HepG2 (cell line): Measurements from ENCODE around the gene LRP1-AS. TPM values are rescaled to one million over a fixed set of nuclear protein-coding genes. Genes with fewer than 3 reads are reported as not detected.

Source experiments
- ATAC-seq: fragments of 200-7000 bp; cut with Tn5 transposase; 3 replicates; pipeline ENCODE4 v1.9.1; 2020; ENCODE audit warnings: mild to moderate bottlenecking, moderate library complexity
- BruUV-seq: library from RNA; stranded (reverse); fragments of 400-500 nt; replicated peaks from 2 replicates; lab custom pipeline; 2021; lab: Mats Ljungman, UMichigan
- CTCF ChIA-PET: fragments of 300-600 bp; formaldehyde crosslinking; extraction: SDS; loops from one replicate; lab custom pipeline; 2021; ENCODE audit warnings: low total read pairs, inconsistent platforms, low intra/inter-chr PET ratio; lab: Yijun Ruan, JAX
- POLR2A ChIA-PET: fragments of 350-600 bp; sonication (Branson Sonifier 250); formaldehyde crosslinking; loops from one replicate; lab custom pipeline; 2020; ENCODE audit warnings: antibody characterized with exemption, inconsistent platforms; lab: Yijun Ruan, JAX
- DNase-seq: peaks from one replicate; pipeline ENCODE4 v3.0.0-alpha.2; 2015; ENCODE audit warnings: low spot score
- FAIRE-seq: peaks from 3 replicates; lab custom pipeline; 2011; peaks lifted over from hg19 to GRCh38; lab: Jason Lieb, UNC
- H2AFZ ChIP-seq: one replicate; pipeline ENCODE4 v1.6.1; 2011; ENCODE audit warnings: low read length, inconsistent platforms
- H3K27ac ChIP-seq: fragments of 300-600 bp; 3 replicates; pipeline ENCODE4 v1.8.0; 2011; ENCODE audit warnings: mixed run types, mild to moderate bottlenecking, mixed read lengths, low read length, inconsistent platforms; ENCODE audit not compliant: insufficient read depth; ENCODE audit errors: extremely low read length
- H3K27me3 ChIP-seq, 2 experiments: fragments of 200-600 bp in 1 of 2; 2 replicates in 1 of 2; 3 replicates in 1 of 2; pipeline versions ENCODE4 v1.6.0 to v1.8.0; 2011; ENCODE audit warnings: low read length in 2 of 2, mild to moderate bottlenecking in 2 of 2, moderate library complexity in 2 of 2, inconsistent platforms in 1 of 2; ENCODE audit not compliant: insufficient read depth in 2 of 2, control insufficient read depth in 1 of 2
- H3K36me3 ChIP-seq, 2 experiments: fragments of 200-600 bp in 1 of 2; replicated peaks in 1 of 2; 2 replicates in 1 of 2; 3 replicates in 1 of 2; pipeline versions ENCODE4 v1.5.1 to v1.8.0; 2011; ENCODE audit warnings: low read length in 2 of 2, inconsistent platforms in 1 of 2; ENCODE audit not compliant: insufficient read depth in 2 of 2, control insufficient read depth in 1 of 2
- H3K4me1 ChIP-seq: 2 replicates; pipeline ENCODE4 v1.5.1; 2012; ENCODE audit warnings: low read length, inconsistent platforms; ENCODE audit not compliant: insufficient read depth
- H3K4me2 ChIP-seq: 2 replicates; pipeline ENCODE4 v1.6.0; 2011; ENCODE audit warnings: low read depth, low read length, inconsistent platforms
- H3K4me3 ChIP-seq, 3 experiments: fragments of 200-600 bp in 1 of 3; sonication (generic), shearing (Covaris generic) in 1 of 3; replicated peaks in 1 of 3; 2 replicates each; pipeline ENCODE4 v1.5.1; 2011 to 2016; ENCODE audit warnings: low read length in 3 of 3, inconsistent platforms in 2 of 3, low read depth in 2 of 3, mild to moderate bottlenecking in 2 of 3, control low read depth in 1 of 3, mixed read lengths in 1 of 3; ENCODE audit not compliant: insufficient read depth in 1 of 3
- H3K79me2 ChIP-seq: one replicate; pipeline ENCODE4 v1.6.1; 2011; ENCODE audit warnings: low read length, inconsistent platforms; ENCODE audit not compliant: insufficient read depth
- H3K9ac ChIP-seq: 2 replicates; pipeline ENCODE4 v1.6.0; 2011; ENCODE audit warnings: mild to moderate bottlenecking, low read depth, low read length, inconsistent platforms; ENCODE audit not compliant: insufficient read depth
- H3K9me3 ChIP-seq: 2 replicates; pipeline ENCODE4 v1.5.1; 2012; ENCODE audit warnings: mild to moderate bottlenecking, low read length
- H4K20me1 ChIP-seq: 2 replicates; pipeline ENCODE4 v1.6.0; 2011; ENCODE audit warnings: inconsistent platforms, mild to moderate bottlenecking, low read length, moderate library complexity; ENCODE audit not compliant: insufficient read depth
- ERF ChIP-seq: IDR thresholded peaks from 2 replicates; pipeline ENCODE4 v1.6.1; 2018; ENCODE audit warnings: missing biosample characterization, missing genetic modification reagents
- KDM5A ChIP-seq: fragments of 200-600 bp; sonication (generic); IDR thresholded peaks from 2 replicates; pipeline ENCODE4 v1.7.0; 2018; ENCODE audit warnings: antibody characterized with exemption, mild to moderate bottlenecking, low read length, borderline replicate concordance
- NFE2 ChIP-seq: sonication (generic); formaldehyde crosslinking; IDR thresholded peaks from 2 replicates; pipeline ENCODE4 v1.4.0; 2020; ENCODE audit warnings: missing genetic modification reagents
- NFIB ChIP-seq: sonication (generic); formaldehyde crosslinking; IDR thresholded peaks from 2 replicates; pipeline ENCODE4 v1.9.0; 2021; ENCODE audit warnings: missing genetic modification reagents, mild to moderate bottlenecking, borderline replicate concordance
- NFKB2 ChIP-seq: sonication (generic); formaldehyde crosslinking; IDR thresholded peaks from 2 replicates; pipeline ENCODE4 v1.4.0; 2020; ENCODE audit warnings: missing genetic modification reagents, borderline replicate concordance
- RBM39 ChIP-seq: fragments of 200-400 bp; formaldehyde crosslinking; IDR thresholded peaks from one replicate; pipeline ENCODE4 v1.6.1; 2018; ENCODE audit warnings: antibody characterized with exemption, mild to moderate bottlenecking, low read depth, low read length; ENCODE audit not compliant: poor library complexity, severe bottlenecking
- TBP ChIP-seq: sonication (generic); formaldehyde crosslinking; IDR thresholded peaks from 2 replicates; pipeline ENCODE4 v1.5.0; 2020; ENCODE audit warnings: missing genetic modification reagents
- ZNF44 ChIP-seq: sonication (generic); formaldehyde crosslinking; IDR thresholded peaks from 2 replicates; pipeline ENCODE4 v1.5.1; 2020; ENCODE audit warnings: mild to moderate bottlenecking, missing genetic modification reagents
- ZNF563 ChIP-seq: sonication (generic); formaldehyde crosslinking; IDR thresholded peaks from 2 replicates; pipeline ENCODE4 v1.8.0; 2022; ENCODE audit warnings: mild to moderate bottlenecking, moderate library complexity, missing genetic modification reagents
- ZNF709 ChIP-seq: sonication (generic); formaldehyde crosslinking; IDR thresholded peaks from 2 replicates; pipeline ENCODE4 v1.5.0; 2020; ENCODE audit warnings: mild to moderate bottlenecking, missing genetic modification reagents
- ZNF772 ChIP-seq: sonication (generic); formaldehyde crosslinking; IDR thresholded peaks from 2 replicates; pipeline ENCODE4 v1.5.0; 2020; ENCODE audit warnings: mild to moderate bottlenecking, missing genetic modification reagents
- ZNF777 ChIP-seq: sonication (generic); formaldehyde crosslinking; IDR thresholded peaks from 2 replicates; pipeline ENCODE4 v1.4.0; 2020; ENCODE audit warnings: missing genetic modification reagents
- WGBS: methylation state at CpG from one replicate; pipeline ENCODE4 v1.1.6; 2017; ENCODE audit warnings: low lambda C conversion rate; 5-methylcytosine and 5-hydroxymethylcytosine counted together
- in situ Hi-C: cut with HindIII; loops from 2 replicates; pipeline ENCODE4 v1.10.0; 2017; ENCODE audit warnings: low pct_unique_long_range_greater_than_20kb; ENCODE audit not compliant: extremely low pct_ligation_motif_present
- intact Hi-C: fragments of 100-400 bp; cut with micrococcal nuclease; formaldehyde crosslinking; loops from one replicate; pipeline ENCODE4 v1.10.0; 2022; ENCODE audit not compliant: unreplicated experiment
- polyA plus RNA-seq, 8 experiments: library from polyadenylated mRNA; depleted of rRNA in 3 of 8; stranded (reverse) in 7 of 8; unstranded in 1 of 8; fragments of >200 nt; fragmentation: Illumina TruSeq in 4 of 8; extraction: Trizol in 4 of 8; gene quantifications; 2 replicates each; pipeline versions ENCODE4 v1.2.1 to v1.2.3, GENCODE V29; 2011 to 2016; ENCODE audit warnings: low read depth in 4 of 8, missing spikeins in 1 of 8, mixed read lengths in 1 of 8; ENCODE audit not compliant: insufficient read depth in 1 of 8
- total RNA-seq, 5 experiments: library from RNA; depleted of rRNA; stranded (reverse); fragments of >200 nt; fragmentation: Illumina TruSeq; extraction: Trizol; gene quantifications; 2 replicates each; pipeline ENCODE4 v1.2.3, GENCODE V29; 2016; ENCODE audit warnings: low read depth in 1 of 5
- TF ChIP-seq, protein P1 (sequence below): fragments of 450-650 bp; IDR thresholded peaks from 2 replicates; pipeline ENCODE4 v1.6.1; 2016
- TF ChIP-seq, protein P2 (sequence below): IDR thresholded peaks from 2 replicates; pipeline ENCODE4 v1.4.0; 2020; ENCODE audit warnings: mild to moderate bottlenecking, missing genetic modification reagents
- TF ChIP-seq, protein P3 (sequence below): sonication (generic); formaldehyde crosslinking; IDR thresholded peaks from 2 replicates; pipeline ENCODE4 v1.5.0; 2020; ENCODE audit warnings: mild to moderate bottlenecking, missing genetic modification reagents, borderline replicate concordance

Gene LRP1-AS
- total and polyA plus RNA-seq, 2 of the 13 experiments (the other 11 are each of a cell fraction or from before 2014, with no cell fraction given): 0.20 TPM; not detected in 1

DNA sequence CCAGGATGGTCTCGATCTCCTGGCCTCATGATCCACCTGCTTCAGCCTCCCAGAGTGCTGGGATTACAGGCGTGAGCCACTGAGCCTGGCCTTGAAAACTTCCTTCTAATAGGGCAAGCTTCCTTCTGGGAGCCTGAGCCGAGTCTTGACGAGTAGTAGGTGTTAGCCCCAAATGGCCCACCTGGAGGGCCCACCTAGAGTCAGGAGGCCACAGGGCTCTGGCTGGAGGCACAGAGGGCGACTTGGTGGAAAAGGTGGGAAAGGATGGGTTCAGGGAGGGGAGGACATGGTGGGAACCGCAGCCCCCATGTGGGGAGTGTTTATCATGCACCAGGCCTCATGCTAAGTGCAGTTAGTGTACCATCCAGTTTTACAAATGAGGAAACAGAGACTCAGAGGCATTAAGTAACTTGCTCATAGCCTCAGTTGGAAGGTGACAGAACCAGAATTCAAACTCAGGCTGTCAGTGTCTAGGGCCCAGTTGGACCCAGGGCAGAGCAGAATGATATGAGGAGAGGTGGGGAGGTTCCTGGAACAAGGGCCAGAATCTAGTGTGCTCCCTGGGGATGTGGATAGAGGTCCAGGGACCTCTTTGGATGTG is 3.1 kb upstream of the LRP1-AS start:
- Histone ChIP-seq H3K9ac (no peak overlapping the region; the same call in 1 of the 2 replicates), H3K9me3 (no peaks in the 10 kb centered on the region), H3K27ac (peak overlapping the region; percentile 92), H2AFZ (no peak overlapping the region), H3K27me3 (no peaks in the 10 kb centered on the region), H3K4me1 (peaks cover 100% of the 10 kb centered on the region), H3K4me2 (peak overlapping the region; percentile 29; the same call in 1 of the 2 replicates), H3K4me3 (no peak overlapping the region), H4K20me1 (no peaks in the 10 kb centered on the region), H3K36me3 (peaks cover 24 to 25% of the 10 kb centered on the region in 2 experiments; a peak in 4 of 5 replicates), H3K79me2 (peaks cover 3% of the 10 kb centered on the region)
- in situ Hi-C loops: no loop called here
- FAIRE-seq: no peak
- no TSS peak for BruUV-seq
- ChIA-PET POLR2A (interaction anchor here (0.8 to 11.4 kb wide), 16 partner anchors 8 to 427 kb away, joined by 3 to 827 read pairs (median 8); partner anchors contain the start of genes LRP1, NEMP1, SHMT2 and STAT6), CTCF (no interaction called here)
- intact Hi-C loops: loop anchor here (1.0 kb wide), 1 partner anchor 23 kb away; no protein-coding TSS in a partner anchor
- DNase-seq: no peak
- ATAC-seq: no peak
- WGBS: 85% methylated on average over 6 of the region's 6 CpGs
- TF ChIP-seq ZNF44 (CRISPR knock-in tag) (no peak), ZNF777 (0 out of 2 replicates have a peak, but pooled peaks have one; percentile 2), ERF (CRISPR knock-in tag) (no peak), RBM39 (no peak), NFIB (CRISPR knock-in tag) (no peak), NFKB2 (CRISPR knock-in tag) (no peak), ZNF563 (no peak), TBP (CRISPR knock-in tag) (no peak), ZNF772 (0 out of 2 replicates have a peak, but pooled peaks have one; percentile 15), ZNF709 (CRISPR knock-in tag) (no peak), NFE2 (no peak), KDM5A (no peak)
- TF ChIP-seq, protein P1, sequence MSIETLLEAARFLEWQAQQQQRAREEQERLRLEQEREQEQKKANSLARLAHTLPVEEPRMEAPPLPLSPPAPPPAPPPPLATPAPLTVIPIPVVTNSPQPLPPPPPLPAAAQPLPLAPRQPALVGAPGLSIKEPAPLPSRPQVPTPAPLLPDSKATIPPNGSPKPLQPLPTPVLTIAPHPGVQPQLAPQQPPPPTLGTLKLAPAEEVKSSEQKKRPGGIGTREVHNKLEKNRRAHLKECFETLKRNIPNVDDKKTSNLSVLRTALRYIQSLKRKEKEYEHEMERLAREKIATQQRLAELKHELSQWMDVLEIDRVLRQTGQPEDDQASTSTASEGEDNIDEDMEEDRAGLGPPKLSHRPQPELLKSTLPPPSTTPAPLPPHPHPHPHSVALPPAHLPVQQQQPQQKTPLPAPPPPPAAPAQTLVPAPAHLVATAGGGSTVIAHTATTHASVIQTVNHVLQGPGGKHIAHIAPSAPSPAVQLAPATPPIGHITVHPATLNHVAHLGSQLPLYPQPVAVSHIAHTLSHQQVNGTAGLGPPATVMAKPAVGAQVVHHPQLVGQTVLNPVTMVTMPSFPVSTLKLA: no peak
- TF ChIP-seq, protein P2, sequence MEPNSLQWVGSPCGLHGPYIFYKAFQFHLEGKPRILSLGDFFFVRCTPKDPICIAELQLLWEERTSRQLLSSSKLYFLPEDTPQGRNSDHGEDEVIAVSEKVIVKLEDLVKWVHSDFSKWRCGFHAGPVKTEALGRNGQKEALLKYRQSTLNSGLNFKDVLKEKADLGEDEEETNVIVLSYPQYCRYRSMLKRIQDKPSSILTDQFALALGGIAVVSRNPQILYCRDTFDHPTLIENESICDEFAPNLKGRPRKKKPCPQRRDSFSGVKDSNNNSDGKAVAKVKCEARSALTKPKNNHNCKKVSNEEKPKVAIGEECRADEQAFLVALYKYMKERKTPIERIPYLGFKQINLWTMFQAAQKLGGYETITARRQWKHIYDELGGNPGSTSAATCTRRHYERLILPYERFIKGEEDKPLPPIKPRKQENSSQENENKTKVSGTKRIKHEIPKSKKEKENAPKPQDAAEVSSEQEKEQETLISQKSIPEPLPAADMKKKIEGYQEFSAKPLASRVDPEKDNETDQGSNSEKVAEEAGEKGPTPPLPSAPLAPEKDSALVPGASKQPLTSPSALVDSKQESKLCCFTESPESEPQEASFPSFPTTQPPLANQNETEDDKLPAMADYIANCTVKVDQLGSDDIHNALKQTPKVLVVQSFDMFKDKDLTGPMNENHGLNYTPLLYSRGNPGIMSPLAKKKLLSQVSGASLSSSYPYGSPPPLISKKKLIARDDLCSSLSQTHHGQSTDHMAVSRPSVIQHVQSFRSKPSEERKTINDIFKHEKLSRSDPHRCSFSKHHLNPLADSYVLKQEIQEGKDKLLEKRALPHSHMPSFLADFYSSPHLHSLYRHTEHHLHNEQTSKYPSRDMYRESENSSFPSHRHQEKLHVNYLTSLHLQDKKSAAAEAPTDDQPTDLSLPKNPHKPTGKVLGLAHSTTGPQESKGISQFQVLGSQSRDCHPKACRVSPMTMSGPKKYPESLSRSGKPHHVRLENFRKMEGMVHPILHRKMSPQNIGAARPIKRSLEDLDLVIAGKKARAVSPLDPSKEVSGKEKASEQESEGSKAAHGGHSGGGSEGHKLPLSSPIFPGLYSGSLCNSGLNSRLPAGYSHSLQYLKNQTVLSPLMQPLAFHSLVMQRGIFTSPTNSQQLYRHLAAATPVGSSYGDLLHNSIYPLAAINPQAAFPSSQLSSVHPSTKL (CRISPR knock-in tag): no peak
- TF ChIP-seq, protein P3, sequence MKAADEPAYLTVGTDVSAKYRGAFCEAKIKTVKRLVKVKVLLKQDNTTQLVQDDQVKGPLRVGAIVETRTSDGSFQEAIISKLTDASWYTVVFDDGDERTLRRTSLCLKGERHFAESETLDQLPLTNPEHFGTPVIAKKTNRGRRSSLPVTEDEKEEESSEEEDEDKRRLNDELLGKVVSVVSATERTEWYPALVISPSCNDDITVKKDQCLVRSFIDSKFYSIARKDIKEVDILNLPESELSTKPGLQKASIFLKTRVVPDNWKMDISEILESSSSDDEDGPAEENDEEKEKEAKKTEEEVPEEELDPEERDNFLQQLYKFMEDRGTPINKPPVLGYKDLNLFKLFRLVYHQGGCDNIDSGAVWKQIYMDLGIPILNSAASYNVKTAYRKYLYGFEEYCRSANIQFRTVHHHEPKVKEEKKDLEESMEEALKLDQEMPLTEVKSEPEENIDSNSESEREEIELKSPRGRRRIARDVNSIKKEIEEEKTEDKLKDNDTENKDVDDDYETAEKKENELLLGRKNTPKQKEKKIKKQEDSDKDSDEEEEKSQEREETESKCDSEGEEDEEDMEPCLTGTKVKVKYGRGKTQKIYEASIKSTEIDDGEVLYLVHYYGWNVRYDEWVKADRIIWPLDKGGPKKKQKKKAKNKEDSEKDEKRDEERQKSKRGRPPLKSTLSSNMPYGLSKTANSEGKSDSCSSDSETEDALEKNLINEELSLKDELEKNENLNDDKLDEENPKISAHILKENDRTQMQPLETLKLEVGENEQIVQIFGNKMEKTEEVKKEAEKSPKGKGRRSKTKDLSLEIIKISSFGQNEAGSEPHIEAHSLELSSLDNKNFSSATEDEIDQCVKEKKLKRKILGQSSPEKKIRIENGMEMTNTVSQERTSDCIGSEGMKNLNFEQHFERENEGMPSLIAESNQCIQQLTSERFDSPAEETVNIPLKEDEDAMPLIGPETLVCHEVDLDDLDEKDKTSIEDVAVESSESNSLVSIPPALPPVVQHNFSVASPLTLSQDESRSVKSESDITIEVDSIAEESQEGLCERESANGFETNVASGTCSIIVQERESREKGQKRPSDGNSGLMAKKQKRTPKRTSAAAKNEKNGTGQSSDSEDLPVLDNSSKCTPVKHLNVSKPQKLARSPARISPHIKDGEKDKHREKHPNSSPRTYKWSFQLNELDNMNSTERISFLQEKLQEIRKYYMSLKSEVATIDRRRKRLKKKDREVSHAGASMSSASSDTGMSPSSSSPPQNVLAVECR (CRISPR knock-in tag): 0 out of 2 replicates have a peak, but pooled peaks have one; percentile 6
